ENCODE data around the gene DLL1. TPM values are rescaled to one million over a fixed set of nuclear protein-coding genes. Genes with fewer than 3 reads are reported as not detected.
"Not testable (repeated sequence)": the region's sequence is repeated elsewhere in the genome, so short reads cannot be mapped to it uniquely, and the experiment has no call there.

The DLL1 gene, protein sequence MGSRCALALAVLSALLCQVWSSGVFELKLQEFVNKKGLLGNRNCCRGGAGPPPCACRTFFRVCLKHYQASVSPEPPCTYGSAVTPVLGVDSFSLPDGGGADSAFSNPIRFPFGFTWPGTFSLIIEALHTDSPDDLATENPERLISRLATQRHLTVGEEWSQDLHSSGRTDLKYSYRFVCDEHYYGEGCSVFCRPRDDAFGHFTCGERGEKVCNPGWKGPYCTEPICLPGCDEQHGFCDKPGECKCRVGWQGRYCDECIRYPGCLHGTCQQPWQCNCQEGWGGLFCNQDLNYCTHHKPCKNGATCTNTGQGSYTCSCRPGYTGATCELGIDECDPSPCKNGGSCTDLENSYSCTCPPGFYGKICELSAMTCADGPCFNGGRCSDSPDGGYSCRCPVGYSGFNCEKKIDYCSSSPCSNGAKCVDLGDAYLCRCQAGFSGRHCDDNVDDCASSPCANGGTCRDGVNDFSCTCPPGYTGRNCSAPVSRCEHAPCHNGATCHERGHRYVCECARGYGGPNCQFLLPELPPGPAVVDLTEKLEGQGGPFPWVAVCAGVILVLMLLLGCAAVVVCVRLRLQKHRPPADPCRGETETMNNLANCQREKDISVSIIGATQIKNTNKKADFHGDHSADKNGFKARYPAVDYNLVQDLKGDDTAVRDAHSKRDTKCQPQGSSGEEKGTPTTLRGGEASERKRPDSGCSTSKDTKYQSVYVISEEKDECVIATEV
- total RNA-seq, result 10 to 100 TPM in 2 of 5 donors, 1 to 10 TPM in 2, not detected in 1; 4.2 to 38.5 (median 9.6) TPM
- 10 to 100 TPM in 1 of 3 donors, 1 to 10 TPM in 2; 3.4 to 14.1 (median 5.5) TPM for polyA plus RNA-seq
- long read RNA-seq, donor 1, result 0 reads
- long read RNA-seq, donor 2, partial matches to known transcripts, result 0 of 2 reads
- long read RNA-seq, donor 2, other reads (novel, unspliced or antisense), result 0 of 2 reads
- long read RNA-seq, donor 3, partial matches to known transcripts, result 6 of 8 reads
- long read RNA-seq, donor 3, other reads (novel, unspliced or antisense), result 0 of 8 reads
- long read RNA-seq, donor 4, result 0 reads
- long read RNA-seq, donor 5, partial matches to known transcripts, result 16 of 17 reads
- long read RNA-seq, donor 5, other reads (novel, unspliced or antisense), result 0 of 17 reads
- long read RNA-seq, donor 6, partial matches to known transcripts, result 41 of 53 reads
- long read RNA-seq, donor 6, other reads (novel, unspliced or antisense), result 8 of 53 reads
- long read RNA-seq, donor 7, partial matches to known transcripts, result 0 of 1 reads
- long read RNA-seq, donor 7, other reads (novel, unspliced or antisense), result 0 of 1 reads
- long read RNA-seq, donor 8, partial matches to known transcripts, result 0 of 1 reads
- long read RNA-seq, donor 8, other reads (novel, unspliced or antisense), result 0 of 1 reads
- long read RNA-seq, donor 9, partial matches to known transcripts, result 9 of 9 reads
- long read RNA-seq, donor 9, other reads (novel, unspliced or antisense), result 0 of 9 reads
- long read RNA-seq, donor 10, result 0 reads

GRCh38 chr6:170290296-170291128, at the start of gene DLL1:
Gene DLL1 (minus strand): TSS chr6:170291078. CDS start chr6:170290139, 939 bp downstream.
- Histone ChIP-seq H3K4me3 (peak within 1 kb of the TSS; percentile 66 to 88 (median 78)), H3K4me1 (peaks cover 69 to 88% (median 79%) of the 10 kb centered on the region in 4 donors), H3K36me3 (peaks cover 0 to 7% (median under 1%) of the 10 kb centered on the region in 4 donors), H3K9me3 (no peaks in the 10 kb centered on the region), H3K27me3 (peaks cover 22 to 98% (median 72%) of the 10 kb centered on the region in 3 donors), H3K27ac (peak within 1 kb of the TSS; percentile 75 to 87 (median 77))
- DNase-seq, result peak; percentile 57 to 85
- 0% methylated on average over 45 to 82 of the region's 83 CpGs for WGBS, 5 donors
- intact Hi-C loops (cut with DNase I; ENCODE audit: low total_unique reads), result no loop called here
- peak in 2 of 3 donors; percentile 74 to 77 for TF ChIP-seq POLR2AphosphoS5 (IDR thresholded peaks at IDR 0.05)
- no peak for TF ChIP-seq POLR2A (IDR thresholded peaks at IDR 0.05)

DNA sequence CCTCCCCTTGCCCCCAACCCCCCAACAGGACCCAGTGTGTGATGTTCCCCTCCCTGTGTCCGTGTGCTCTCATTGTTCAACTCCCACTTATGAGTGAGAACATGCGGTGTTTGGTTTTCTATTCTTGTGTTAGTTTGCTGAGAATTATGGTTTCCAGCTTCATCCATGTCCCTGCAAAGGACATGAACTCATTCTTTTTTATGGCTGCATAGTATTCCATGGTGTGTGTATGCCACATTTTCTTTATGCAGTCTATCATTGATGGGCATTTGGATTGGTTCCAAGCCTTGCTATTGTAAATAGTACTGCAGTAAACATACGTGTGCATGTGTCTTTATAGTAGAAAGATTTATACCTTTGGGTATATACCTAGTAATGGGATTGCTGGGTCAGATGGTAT, 44.3 kb upstream of the DLL1 start:
- 93 to 100% (median 97%) methylated on average over 3 of the region's 3 CpGs for WGBS, 5 donors
- DNase-seq; H3K9me3 ChIP-seq; H3K27ac ChIP-seq; H3K4me3 ChIP-seq; H3K27me3 ChIP-seq; intact Hi-C loops (cut with DNase I; ENCODE audit: low total_unique reads); H3K4me1 ChIP-seq: not testable (repeated sequence)
- peaks cover 33 to 66% (median 54%) of the 10 kb centered on the region in 4 donors for H3K36me3 ChIP-seq

GRCh38 chr6:170329321-170329720, 38.4 kb upstream of the DLL1 start:
- no peaks in the 10 kb centered on the region for H3K9me3 ChIP-seq
- H3K27ac ChIP-seq, result no peak overlapping the region
- intact Hi-C loops (cut with DNase I; ENCODE audit: low total_unique reads), result no loop called here
- no peak for TF ChIP-seq POLR2A (IDR thresholded peaks at IDR 0.05)
- TF ChIP-seq POLR2AphosphoS5 (IDR thresholded peaks at IDR 0.05), result no peak
- no peak for TF ChIP-seq CTCF (IDR thresholded peaks at IDR 0.05)
- TF ChIP-seq EP300 (IDR thresholded peaks at IDR 0.05), result no peak
- no peaks in the 10 kb centered on the region for H3K4me1 ChIP-seq
- no peak for DNase-seq
- H3K36me3 ChIP-seq, result peaks cover 55 to 99% (median 95%) of the 10 kb centered on the region in 4 donors
- H3K4me3 ChIP-seq, result no peak overlapping the region
- H3K27me3 ChIP-seq, result no peaks in the 10 kb centered on the region
- 81 to 90% (median 84%) methylated on average over 8 of the region's 8 CpGs for WGBS, 5 donors

GRCh38 chr6:170317718-170318117, 26.8 kb upstream of the DLL1 start:
- intact Hi-C loops (cut with DNase I; ENCODE audit: low total_unique reads), result no loop called here
- peaks cover 0 to 36% (median 13%) of the 10 kb centered on the region in 4 donors for H3K4me1 ChIP-seq
- no peaks in the 10 kb centered on the region for H3K27me3 ChIP-seq
- H3K4me3 ChIP-seq, result no peak overlapping the region
- TF ChIP-seq CTCF (IDR thresholded peaks at IDR 0.05) (no peak), POLR2A (IDR thresholded peaks at IDR 0.05) (no peak), POLR2AphosphoS5 (IDR thresholded peaks at IDR 0.05) (peak in 1 of 3 donors; percentile 17)
- no peaks in the 10 kb centered on the region for H3K9me3 ChIP-seq
- no peak for DNase-seq
- 75 to 87% (median 83%) methylated on average over 5 of the region's 5 CpGs for WGBS, 5 donors
- peak overlapping the region in 1 of 5 donors; percentile 26 for H3K27ac ChIP-seq
- H3K36me3 ChIP-seq, result peaks cover 0 to 51% (median 46%) of the 10 kb centered on the region in 4 donors

All from stomach (tissue), 19 donors.